GM10266 (cell line): Measurements from ENCODE around the gene ABHD16B.

Experiments
- DNase-seq: peaks from one replicate; pipeline ENCODE4 v3.0.0; 2012; ENCODE audit errors: extremely low spot score
- TF ChIP-seq, protein P1 (sequence below): IDR thresholded peaks from 2 replicates; pipeline ENCODE4 v1.5.1; 2012; ENCODE audit warnings: mild to moderate bottlenecking, low read depth; ENCODE audit not compliant: control insufficient read depth, insufficient read depth; ENCODE audit errors: missing control alignments

ABHD16B gene

DNA sequence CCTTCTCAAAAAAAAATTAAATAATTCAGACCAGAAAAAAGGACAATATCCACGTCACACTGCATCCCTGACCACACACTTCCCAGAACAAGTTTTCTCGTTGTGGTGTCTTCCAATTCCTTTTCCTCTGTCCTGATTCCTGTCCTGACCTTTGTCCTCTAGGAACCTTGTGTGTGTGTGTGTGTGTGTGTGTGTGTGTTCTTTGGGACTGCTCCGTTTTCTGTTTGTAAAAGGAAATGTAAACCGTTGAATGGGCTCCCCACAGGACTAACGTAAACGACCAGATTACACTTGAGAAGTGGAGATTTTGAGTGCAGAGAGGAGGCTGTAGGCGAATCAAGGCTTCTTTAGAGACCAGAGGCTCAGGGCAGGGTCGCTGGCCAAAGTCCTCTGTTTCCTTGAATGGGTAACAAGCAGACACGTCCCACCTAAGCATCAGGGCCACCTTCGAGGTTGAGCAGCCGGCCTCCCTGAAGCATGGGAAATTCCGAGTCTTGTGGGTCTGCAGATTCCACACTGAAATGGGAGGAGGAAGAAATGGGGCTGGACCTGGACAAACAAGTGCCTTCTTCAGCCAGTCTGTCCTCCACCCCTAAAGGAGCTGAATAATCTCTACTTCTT is 37.5 kb upstream of the ABHD16B start:
- TF ChIP-seq, protein P1, sequence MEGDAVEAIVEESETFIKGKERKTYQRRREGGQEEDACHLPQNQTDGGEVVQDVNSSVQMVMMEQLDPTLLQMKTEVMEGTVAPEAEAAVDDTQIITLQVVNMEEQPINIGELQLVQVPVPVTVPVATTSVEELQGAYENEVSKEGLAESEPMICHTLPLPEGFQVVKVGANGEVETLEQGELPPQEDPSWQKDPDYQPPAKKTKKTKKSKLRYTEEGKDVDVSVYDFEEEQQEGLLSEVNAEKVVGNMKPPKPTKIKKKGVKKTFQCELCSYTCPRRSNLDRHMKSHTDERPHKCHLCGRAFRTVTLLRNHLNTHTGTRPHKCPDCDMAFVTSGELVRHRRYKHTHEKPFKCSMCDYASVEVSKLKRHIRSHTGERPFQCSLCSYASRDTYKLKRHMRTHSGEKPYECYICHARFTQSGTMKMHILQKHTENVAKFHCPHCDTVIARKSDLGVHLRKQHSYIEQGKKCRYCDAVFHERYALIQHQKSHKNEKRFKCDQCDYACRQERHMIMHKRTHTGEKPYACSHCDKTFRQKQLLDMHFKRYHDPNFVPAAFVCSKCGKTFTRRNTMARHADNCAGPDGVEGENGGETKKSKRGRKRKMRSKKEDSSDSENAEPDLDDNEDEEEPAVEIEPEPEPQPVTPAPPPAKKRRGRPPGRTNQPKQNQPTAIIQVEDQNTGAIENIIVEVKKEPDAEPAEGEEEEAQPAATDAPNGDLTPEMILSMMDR: no peak
- DNase-seq: no peak

DNA sequence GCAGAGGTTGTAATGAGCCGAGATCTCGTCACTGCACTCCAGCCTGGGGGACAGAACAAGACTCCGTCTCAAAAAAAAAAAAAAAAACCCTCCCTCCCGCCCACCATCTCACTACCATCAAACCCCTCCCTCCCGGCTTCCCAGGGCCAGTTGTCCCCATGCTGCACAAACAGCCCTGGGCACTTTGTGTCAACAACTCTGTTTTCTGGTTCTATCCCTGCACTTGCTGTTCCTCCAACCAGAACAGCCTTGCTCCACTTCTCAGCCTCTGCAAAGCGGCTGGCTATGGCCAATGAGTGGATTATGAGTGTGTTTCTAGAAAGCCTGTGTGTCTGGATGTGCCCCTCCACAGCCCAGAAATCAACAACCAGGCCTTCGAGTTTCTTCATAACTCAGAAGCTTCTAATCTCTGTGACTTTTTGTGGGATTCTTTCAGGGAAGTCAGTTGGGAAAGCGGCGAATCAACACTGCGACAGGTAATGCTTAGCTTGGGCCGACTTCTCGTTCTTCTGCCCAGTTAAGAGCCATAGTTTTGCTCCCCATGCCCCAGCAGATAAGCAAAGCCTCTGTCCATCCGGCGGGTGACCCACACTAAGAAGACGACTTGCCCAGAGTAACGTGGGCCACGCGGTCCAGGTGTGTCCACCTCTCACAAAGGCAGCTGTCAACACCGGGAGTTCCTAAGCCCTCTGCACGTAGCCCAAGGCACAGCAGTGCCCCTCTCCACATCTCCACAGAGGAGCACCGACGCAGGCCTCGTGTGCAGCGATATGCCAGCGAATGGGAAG is 35.8 kb upstream of the ABHD16B start:
- TF ChIP-seq, protein P1: no peak
- DNase-seq: no peak

DNA sequence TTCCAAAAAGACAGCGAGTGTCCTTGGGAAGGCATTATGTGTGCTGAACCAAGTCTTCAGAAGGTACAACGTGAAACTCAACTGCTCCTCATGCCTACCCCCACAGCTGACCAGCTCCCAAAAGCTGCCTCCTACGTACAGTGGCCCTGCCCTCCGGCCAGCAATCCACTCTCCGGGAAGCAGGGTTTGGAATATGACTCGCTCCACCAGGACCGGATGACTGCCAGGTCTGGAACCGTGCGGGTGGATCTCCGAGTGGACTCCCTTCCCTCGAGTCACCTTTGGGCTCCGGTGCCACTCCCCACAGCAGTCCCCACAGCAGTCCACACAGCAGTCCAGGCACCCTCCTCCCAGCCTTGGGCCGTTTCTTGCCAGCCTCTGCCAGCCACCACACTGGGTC is 34.5 kb upstream of the ABHD16B start:
- TF ChIP-seq, protein P1: no peak
- no peak for DNase-seq

DNA sequence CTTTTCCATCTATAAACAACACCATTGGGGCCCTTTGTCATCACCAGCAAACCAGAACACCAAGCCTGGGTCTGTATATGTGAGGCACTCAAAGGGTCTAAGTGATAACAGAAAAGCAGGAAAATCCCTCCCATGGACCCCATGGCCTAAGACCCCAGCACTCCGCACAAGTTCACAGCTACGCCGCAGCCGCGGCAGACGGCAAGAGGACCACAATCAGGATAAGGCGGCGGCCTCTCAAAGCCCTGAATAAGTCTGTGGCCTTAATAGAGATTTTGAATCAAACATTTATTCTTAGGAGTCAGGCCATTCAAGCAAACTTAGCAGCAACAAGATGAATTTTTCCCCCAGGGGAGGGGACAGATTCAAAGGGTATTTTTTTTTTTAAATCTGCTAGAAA is 33.2 kb upstream of the ABHD16B start:
- TF ChIP-seq, protein P1: no peak
- no peak for DNase-seq

DNA sequence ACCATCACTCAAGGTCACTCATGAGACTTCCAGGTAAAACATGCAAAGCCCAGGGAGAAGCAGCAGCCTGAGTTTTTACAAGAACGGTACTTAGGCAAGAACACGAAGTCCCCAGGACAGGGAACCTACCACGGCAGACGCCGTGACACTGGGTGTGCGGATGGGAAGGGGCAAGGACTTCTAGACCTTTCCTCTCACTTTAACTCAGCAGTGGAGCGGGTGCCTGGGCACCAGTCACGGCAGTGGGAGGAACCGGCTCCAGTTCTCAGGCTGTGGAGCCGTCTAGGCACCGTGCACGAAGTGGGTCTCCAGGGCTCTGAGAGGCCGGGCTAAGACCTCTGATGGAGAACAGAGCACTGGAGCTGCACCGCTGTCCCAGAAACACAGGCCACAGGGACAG is 32.8 kb upstream of the ABHD16B start:
- TF ChIP-seq, protein P1: no peak

DNA sequence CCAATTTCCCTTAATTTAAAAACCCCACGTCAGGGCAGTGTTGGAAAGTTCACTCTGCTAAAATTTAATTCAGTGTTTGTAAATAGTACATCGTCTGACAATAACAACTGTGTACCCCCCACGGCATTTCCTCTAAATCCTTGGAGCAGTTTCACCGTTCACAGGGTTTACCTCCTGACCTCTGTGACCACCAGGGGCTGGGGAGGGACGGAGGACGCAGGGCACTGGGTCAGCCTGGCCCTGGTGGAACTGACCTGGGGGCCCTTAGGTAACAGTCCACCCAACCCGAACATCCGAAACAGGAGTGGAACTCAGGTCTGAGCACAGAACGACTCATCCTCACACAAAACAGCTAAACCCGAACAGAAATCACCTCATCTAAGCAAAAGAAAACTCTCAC is 32.3 kb upstream of the ABHD16B start:
- TF ChIP-seq, protein P1: no peak
- no peak for DNase-seq

More for the DNA sequence above, 32.8 kb upstream of the ABHD16B start:
- no peak for DNase-seq

DNA sequence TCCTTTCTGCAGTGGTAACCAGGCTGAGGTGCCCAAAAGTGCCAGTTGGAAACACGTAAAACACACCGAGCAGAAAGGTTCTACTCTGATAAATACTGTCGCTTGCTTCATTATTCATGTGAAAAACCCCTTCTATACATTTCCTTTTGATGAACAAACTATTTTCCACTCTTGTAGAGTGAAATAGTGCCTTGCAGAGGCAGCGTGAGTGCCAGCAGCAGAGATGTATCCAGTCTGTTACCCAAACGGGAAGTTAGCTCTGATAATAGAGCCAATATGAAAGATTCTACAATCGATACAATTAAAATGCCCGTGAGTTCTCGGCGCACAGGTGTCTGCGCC is 31.7 kb upstream of the ABHD16B start:
- DNase-seq: no peak

More for the DNA sequence above, 31.7 kb upstream of the ABHD16B start:
- TF ChIP-seq, protein P1: no peak
